GM18909 (cell line): ENCODE measurements around the gene ARMH3.

Experiments used
- ATAC-seq: cut with Tn5 transposase; IDR thresholded peaks from one replicate; pipeline ENCODE4 v1.9.1; 2021; ENCODE audit warnings: mild to moderate bottlenecking; ENCODE audit not compliant: unreplicated experiment, poor library complexity

Gene ARMH3

DNA sequence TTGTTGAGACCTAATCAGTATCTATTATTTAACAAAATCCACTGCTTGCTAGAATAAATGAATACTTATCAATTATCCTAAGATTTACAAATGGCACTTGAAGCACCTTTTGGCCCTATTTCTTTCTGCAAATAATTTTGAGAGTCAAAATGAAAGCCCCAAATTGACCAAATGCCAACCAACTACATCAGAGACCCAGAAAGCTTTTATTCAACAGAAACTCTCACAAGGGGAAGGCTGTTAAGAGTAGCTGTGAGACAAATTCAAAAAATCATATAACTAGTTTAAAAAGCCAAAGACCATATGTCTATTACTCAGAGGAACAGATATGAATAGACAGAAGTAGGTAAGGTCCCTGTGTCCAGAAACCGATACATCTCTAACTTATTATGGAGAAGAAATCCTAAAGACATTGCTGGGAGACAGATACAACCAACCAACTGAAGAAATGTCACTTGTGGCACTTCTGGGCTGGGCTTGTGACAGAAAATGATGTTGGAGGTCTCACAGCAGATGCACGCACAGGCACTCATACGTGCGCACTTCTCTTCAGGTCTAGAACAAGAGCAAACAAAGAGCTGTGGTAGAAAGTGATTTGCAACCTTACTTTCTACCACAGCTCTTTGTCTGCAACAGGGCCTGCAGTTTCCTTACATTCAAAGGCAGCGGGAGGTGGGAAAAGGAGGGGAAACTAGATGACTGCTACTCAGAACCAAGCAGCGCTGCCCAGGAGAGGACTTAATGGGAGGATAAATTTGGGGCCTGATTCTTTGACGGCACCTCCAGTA lies 153.7 kb downstream of the ARMH3 start:
- no peak for ATAC-seq

- ATAC-seq: peak; percentile 69
These were observed 154.6 kb downstream of the ARMH3 start for GRCh38 chr10:101901340-101901739.

DNA sequence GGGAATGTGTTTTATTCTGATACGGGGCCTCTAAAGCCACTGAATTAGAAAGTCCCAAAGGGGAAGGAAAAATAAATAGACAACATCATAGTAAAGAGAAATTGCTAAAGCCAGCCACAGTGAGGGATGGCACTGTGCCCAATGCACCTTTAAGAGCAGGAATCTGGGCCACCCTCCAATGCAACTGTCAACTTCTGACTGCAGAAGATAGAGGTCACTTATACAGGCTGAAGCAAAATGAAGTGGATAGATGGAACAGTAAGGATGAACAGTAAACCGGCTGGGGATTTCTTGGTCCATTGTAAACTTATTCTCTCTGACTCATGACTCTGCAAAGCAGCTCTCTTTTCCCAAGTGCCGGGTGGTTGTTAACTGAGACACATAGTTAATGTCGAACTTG lies 158.3 kb downstream of the ARMH3 start:
- ATAC-seq: no peak

DNA sequence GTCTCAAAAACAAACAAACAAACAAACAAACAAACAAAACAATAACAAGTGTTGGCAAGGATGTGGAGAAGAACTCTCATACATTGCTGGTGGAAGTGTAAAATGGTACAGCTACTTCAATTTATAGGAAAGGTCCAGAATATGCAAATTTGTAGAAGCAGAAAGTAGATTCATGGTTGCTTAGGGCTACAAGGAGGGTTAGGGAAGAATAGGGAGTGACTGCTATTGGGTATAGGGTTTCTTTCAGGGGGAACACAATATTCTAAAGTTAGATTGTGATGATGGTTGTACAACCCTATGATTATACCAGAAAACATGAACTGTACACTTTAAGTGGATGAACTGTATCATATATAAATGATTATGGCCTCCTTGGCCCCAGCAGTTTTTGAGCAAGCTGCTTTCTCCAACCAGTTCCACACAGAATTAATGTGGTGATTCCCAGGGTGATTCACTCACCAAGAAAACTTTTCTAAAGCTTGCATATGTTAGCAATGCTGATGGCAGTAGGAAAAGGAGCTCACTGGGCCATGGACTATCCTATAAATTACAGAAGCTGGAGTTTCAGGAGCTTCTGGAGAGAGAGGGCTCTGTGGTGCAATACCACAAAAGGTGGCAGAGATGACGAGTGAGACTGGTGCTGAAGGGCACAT lies 159.6 kb downstream of the ARMH3 start:
- ATAC-seq: no peak

- ATAC-seq: no peak
These were observed 160.2 kb downstream of the ARMH3 start for GRCh38 chr10:101895781-101896180.

GRCh38 chr10:101894742-101895141 lies 161.2 kb downstream of the ARMH3 start:
- ATAC-seq: no peak

DNA sequence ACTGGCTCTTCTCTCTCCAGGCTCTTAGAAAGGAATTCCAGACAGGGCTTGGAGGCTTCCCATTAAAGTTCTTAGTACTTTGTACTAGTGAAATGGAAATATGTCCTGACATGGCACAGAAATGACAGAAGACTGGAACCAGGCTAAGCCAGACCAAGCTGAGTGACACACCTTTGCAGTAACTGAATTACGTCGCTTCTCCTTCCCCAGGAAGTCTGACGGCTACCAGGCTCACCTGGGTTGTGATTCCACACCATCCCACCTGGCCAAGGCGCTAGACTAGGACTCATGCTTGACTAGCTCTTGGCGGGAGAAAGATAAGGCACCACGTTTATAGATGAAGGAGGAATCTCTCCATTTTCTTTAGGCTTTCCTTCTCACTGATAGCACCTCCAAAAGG lies 161.7 kb downstream of the ARMH3 start:
- no peak for ATAC-seq

DNA sequence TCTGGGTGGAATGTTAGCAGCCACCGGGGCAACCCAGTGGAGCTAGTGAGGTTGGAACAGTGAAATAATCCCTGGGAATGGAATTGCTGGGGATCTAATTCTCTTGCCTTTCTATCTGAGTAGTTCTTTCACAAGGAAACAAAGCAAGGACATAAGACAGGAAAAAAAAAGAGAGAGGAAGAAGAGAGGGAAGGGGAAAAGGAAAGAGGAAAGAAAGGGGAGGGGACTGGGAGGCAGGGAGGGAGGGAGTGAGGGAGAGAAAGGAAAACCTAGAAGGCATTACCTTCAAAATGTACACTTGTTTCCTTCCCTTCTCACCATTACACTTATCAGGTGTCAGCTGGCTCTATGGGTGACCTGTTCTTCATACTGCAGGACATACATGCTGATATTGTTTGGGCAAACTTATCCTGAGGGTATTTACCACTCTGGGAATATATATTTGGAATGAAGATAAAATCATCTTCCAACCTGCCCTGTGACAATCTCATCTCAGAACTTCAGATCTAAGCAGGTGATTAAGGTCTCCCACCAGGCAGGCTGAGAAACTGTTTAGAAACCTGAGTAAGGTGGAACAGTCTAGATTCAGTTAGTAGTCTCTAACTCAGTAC lies 162.4 kb downstream of the ARMH3 start:
- ATAC-seq: no peak

DNA sequence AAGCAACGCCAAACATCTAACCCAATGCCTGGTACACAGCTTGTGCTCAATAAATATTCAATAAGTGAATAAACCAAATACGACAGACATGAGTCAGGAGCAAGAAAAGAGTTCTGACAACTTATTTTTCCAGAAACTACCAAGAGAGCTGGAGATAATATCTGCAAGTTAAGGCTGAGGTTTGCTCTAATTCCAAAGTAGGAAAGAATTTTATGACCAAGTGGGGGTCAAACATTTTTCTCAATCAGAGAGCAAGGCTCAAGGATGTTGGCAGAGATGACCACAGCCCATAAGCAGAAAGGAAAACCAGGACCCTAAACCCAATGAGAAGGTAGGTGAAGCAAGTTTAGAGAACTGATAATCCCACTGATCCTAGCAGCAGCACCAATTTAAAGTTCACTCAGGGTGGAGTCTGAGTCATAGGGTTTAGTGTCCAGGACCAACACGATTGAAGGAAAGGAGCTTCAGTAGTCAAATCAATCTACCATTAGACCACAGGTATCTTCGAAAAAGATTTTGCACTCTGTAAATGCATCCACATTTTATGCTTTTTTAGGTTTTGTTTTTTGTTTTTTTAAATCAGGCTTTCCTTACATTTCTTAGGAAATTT lies 163.1 kb downstream of the ARMH3 start:
- no peak for ATAC-seq

DNA sequence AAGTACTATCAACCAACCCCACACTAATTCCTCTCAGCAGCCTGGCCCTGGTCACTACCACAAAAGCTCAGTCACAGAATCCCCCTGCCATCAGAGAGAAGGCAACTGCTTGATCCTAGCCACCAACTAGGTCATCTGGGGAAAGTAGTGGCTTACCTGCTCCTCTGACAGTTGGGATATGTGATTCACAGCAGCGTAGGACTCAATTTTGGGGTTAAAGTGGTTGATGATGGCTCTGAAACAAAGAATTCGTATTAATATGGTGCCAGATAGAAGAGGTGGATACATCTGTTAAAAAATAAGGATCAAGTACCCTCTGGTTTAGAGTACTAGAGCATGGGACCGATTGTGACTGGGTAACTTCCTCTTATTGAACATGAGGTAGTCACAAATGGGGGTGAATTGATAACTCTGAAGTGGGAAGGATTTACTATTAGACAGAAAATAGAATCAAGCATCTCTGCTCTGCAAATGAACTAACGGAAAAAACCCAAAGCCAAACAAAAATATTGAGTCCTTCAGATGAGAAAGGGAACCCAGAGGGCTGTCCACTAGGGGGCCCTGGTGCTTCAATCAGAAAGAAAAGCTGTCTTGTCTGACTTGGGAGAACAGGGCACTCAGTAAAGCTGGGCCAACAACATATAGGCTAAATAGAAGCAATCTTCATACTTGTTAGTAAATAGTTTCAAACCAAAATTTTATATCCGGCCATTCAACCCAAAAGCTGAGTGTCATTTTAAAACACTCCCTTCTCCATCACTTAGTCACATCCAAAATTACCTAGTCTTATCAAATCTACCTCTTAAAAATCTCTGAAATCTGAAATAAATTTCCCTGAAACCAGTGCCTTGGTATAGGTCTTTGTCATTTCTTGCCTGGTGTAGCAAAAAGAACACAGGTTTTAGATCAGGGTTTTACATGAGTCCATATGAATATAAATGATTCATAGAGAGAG lies 166.4 kb downstream of the ARMH3 start:
- no peak for ATAC-seq

DNA sequence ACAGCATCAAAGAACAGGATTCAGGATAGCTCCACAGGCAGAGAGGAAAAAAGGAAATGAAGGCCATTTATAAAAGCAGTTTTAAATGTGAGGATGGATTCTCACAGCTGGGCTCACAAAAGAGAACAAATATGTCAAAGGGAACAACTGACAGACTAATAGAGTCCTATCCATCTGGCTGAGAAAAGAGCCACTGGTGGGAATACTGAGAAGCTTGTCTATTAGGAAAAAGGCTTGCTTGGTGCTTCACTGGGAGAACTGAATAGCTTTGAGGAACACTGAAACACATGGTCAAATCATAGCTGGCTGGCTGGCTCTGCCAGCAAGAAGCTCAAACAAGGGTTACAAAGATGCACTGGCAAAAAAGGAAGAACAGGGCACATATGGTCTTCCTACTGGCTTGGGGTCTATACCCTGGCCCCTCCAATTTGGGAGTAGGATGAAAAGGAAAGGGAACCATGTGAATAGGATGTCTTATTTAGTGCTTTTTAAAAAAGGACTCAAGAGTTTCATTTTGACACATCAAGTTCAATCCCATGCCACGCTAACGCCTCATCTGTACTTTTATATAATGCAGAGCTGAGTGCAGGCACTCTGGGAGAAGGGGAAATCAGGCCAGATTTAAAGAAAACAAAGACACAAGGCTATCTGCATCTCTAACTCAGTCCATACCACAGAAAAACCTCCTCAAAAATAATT lies 167.6 kb downstream of the ARMH3 start:
- ATAC-seq: no peak

DNA sequence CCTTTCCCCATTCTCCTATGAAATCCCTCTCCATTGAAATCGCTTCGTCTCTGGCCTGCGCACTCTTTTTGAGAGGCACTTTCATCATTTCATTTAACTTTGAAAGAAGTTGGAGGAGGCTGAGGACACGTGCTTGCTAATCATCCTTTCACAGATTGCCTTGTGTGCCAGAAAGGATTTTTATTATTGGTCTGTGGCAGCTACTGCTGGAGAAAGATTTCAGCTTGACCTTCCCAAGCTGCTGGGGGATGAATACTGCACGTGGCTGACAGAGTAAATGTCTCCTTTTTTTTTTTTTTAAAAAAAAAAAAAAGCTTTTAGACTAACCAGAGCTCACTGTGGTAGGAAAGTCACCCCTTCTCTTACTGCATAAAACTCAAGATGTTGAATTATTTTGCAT lies 168.2 kb downstream of the ARMH3 start:
- ATAC-seq: no peak

DNA sequence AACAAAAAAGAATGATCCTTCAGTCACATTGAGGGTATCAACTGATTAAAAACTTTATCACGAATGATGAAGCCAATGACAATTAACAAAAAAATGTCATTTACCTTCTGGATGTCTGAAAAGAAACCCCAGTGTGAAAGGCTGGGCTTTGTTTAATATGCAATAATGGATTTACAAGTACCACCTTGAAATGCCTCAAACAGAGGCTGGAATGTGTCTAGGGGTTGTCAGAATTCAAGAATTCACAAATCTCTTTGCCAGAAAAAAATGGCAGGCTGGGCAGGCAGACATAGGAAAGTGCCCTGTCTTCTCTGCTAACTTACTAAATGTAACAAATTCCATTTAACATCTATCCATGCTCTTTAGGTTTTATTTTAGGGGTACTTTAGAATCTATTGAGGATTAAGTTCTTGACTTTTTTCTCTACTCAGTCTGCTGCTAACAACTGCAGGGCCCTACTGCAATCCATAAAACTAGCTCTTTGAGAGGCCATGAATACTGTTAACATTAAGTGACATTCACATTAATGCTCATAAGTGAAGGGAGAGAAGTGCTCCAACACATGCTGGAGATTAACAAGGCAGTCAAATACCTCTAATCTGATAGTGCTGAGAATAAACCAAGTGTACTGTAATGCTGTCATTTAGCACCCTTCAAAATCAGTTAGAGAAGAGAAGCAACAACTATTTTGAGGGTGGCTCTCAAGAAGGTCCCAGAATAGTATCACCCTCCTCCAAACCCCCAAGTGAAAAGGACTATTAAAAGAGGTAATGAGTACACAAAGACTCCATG lies 169.3 kb downstream of the ARMH3 start:
- ATAC-seq: no peak

DNA sequence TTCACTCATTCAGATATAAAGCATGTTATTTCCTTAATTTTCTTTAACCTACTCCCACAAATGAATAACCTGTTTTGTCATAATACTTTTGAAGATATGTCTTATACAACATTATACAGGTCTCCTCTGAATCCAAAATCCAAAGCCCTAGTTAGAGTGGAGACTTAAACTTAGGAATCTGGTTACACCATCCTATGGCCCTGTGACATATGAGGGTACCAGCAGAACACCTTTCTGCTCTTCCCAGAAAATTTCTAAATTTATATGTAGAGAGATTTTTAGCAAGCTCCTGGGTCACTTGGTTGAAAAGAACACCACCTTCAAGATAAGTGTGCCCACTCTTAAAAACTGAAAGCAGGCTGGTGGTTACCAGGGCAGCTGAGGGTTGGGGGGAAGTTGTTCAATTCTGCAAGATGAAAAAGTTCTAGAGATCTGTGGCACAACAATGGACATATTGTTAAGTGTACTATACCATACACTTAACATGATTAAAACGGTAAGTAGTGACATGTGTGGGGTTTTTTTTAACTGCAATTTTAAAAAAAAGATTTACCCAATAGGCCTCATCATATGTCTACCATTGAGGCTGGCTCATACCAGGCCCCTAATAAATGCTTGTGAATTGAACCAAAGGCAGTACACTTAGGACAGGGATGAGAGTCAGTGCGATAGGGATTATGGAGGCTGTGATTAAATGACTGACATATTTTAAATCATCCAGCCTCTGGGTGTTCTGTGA lies 174.8 kb downstream of the ARMH3 start:
- ATAC-seq: no peak

- ATAC-seq: no peak
These were observed 175.8 kb downstream of the ARMH3 start for GRCh38 chr10:101880232-101880573.

DNA sequence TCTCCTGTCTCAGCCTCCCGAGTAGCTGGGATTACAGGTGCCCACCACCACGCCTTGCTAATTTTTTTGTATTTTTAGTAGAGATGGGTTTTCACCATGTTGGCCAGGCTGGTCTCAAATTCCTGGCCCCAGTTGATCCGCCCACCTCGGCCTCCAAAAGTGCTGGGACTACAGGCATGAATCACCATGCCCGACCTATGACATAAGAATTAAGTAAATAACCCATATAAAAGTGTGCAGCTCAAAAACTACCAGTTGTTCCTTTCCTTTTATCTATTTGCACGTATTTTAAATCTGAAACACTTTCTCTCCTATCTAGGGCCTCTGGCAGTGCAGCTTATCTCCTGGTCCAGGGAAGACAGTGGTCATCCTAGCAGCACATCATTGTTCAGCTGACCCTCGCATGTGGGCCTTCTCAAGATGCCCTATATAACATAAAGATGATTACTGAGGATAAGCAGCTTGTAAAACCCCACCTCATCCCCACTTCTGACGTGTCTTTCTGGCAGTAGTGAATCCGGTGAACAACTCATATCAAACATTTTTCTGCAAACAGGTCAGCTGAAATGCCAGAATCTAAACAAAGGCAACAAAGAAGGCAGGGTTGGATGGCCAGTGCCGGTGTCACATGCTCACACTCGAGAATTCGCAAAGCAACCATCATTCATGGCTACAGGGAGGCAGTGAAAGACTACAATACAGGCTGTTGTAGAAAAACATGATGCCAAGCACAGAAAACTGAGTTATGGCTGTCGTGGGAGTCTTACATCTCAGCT lies 176.3 kb downstream of the ARMH3 start:
- no peak for ATAC-seq

GRCh38 chr10:101878869-101879268 lies 177.1 kb downstream of the ARMH3 start:
- no peak for ATAC-seq
